Measurements from ENCODE around the gene SNED1. TPM values are rescaled to one million over a fixed set of nuclear protein-coding genes. Genes with fewer than 3 reads are reported as not detected.
A peak's percentile ranks its signal among the peaks of the same experiment; 100 is the strongest.
"Not testable (repeated sequence)": the region's sequence is repeated elsewhere in the genome, so short reads cannot be mapped to it uniquely, and the experiment has no call there.

Gene SNED1
- total and polyA plus RNA-seq, 2 donors, result 11.5 to 17.1 TPM

DNA sequence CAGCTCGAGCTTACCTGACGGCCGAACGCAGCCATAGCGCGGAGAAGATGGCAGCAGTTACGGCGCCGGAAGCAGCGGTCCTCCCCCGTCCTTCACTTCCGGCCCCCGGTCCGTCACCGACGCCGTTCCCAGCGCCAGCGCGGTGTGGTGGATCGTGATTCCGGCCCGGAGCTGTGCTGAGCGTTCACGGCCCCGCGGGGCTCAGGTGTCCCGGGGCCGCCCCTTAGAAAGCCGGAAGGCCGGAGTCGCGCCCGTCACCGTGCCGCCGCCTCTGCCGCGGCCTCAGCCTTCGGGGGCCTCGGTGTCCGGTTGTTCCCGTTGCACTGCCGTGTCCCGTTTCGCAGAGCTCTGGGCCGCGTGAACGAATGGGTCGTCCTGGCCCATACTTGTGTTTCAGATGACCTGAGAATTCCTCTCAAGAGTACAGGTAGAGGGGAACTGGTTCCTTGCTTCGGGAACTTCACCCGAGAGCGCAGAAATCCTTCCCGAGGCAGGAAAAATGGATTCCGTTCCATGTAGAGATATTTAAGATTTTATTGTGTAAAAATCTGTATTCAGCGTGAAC is 103.9 kb downstream of the SNED1 start, which contains the start of gene MTERF4:
Gene MTERF4 (minus strand): TSS at position 49 of the 565 bp plus-strand sequence. CDS start 14 bp downstream, at position 35.
- peak; percentile 62 for DNase-seq (ENCODE audit: extremely low spot score)
- Histone ChIP-seq H3K27ac (ENCODE audit: low read depth) (peak within 1 kb of the TSS; percentile 86), H3K4me3 (ENCODE audit: low read depth, low read length) (peak within 1 kb of the TSS; percentile 93), H3K36me3 (ENCODE audit: insufficient read depth) (no peaks in the 10 kb centered on the region), H3K4me1 (ENCODE audit: insufficient read depth) (no peaks in the 10 kb centered on the region)
- under 1% methylated on average over 56 of the region's 56 CpGs for WGBS

DNA sequence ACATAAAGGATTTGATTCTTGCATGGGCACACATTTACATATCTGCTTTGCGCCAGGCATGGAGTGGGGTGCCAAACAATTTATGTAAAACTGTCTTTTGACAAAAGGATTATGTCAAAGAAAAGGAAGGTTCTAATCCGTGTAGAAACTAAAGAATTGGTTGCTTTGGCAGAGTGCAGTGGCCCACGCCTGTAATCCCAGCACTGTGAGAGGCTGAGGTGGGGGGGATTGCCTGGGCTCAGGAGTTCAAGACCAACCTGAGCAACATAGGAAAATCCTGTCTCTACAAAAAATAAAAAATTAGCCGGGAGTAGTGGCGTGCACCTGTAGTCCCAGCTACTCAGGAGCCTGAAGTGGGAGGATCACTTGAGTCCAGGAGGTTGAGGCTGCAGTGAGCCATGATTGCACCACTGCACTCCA is 104.8 kb downstream of the SNED1 start:
- DNase-seq (ENCODE audit: extremely low spot score), result no peak
- no peaks in the 10 kb centered on the region for H3K4me1 ChIP-seq (ENCODE audit: insufficient read depth)
- no peak overlapping the region for H3K27ac ChIP-seq (ENCODE audit: low read depth)

DNA sequence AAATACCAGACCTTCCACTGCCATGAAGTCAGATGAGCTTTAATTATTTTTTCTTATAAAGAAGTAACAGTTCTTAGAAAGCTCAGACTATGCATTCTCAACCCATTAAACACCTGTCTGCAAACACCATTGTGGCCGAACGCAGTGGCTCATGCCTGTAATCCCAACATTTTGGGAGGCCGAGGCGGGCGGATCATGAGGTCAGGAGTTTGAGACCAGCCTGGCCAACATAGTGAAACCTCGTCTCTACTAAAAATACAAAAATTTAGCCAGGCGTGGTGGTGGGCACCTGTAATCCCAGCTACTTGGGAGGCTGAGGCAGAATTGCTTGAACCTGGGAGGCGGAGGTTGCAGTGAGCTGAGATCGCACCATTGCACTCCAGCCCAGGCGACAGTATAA is 106.2 kb downstream of the SNED1 start:
- not testable (repeated sequence) for H3K27ac ChIP-seq (ENCODE audit: low read depth); H3K4me3 ChIP-seq (ENCODE audit: low read depth, low read length); H3K36me3 ChIP-seq (ENCODE audit: insufficient read depth); DNase-seq (ENCODE audit: extremely low spot score); H3K4me1 ChIP-seq (ENCODE audit: insufficient read depth)
- 97% methylated on average over 10 of the region's 10 CpGs for WGBS

More for the DNA sequence above, 104.8 kb downstream of the SNED1 start:
- WGBS, result 42% methylated on average over 5 of the region's 5 CpGs
- Histone ChIP-seq H3K4me3 (ENCODE audit: low read depth, low read length) (no peak overlapping the region), H3K36me3 (ENCODE audit: insufficient read depth) (no peaks in the 10 kb centered on the region)

DNA sequence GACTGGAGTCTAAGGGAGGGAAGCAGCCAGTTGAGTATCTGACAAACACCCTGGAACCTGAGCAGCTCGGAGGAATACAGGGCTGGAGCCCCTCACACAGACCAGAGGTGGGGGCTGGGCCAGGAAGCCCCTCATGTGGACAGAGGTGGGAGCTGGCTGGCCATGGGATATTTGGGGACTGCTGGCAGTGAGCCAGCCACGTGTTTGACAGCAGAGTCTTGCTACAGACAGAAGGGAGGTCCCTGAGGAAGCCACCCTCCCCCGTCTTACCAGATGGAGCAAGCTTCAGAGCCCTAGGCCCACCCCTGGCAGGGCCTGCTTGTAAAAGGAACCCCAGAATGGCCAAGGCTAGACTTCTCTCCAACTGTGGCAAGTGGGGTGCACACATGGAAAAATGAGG is 107.2 kb downstream of the SNED1 start:
- no peak for DNase-seq (ENCODE audit: extremely low spot score)
- Histone ChIP-seq H3K36me3 (ENCODE audit: insufficient read depth) (no peaks in the 10 kb centered on the region), H3K4me3 (ENCODE audit: low read depth, low read length) (no peak overlapping the region), H3K4me1 (ENCODE audit: insufficient read depth) (no peaks in the 10 kb centered on the region), H3K27ac (ENCODE audit: low read depth) (no peak overlapping the region)
- 55% methylated on average over 3 of the region's 3 CpGs for WGBS

DNA sequence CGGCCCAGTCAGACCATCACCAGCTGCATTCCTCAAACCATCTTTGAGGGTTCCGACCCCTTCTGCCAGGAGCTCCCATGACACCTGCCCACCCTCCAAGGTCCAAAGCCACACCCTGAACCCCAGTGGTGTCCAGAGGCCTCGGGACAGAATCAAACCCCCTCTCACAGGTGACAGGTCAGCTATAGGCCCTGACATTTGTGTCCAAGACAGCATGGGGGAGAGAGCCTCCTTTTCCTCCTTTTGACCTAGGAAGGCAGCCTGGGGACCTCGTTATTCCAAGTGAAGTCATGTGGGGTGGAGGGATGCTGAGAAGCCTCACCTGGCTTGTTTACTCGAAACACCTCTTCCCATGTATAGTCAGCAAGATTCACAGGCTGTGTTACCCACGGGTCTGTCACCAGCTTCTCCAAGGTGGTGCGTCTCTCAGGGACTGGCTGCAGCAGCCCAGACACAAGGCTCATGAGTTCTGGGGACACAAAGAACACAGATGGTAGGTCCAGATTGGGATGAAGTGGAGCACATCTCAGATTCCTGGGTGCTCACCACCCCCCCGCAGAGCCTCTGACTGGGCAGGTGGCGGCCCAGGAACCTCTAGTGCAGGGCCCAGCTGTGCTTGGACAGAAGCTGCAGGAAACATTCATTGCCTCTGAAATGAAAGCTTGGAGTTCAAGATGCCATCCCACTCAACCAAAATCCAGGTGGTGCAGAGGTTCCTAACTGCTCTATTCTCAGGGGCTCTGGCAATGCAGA is 108.8 kb downstream of the SNED1 start:
- no peak overlapping the region for H3K4me3 ChIP-seq (ENCODE audit: low read depth, low read length)
- DNase-seq (ENCODE audit: extremely low spot score), result no peak
- no peaks in the 10 kb centered on the region for H3K36me3 ChIP-seq (ENCODE audit: insufficient read depth)
- WGBS, result 94% methylated on average over 9 of the region's 9 CpGs
- H3K4me1 ChIP-seq (ENCODE audit: insufficient read depth), result no peaks in the 10 kb centered on the region
- H3K27ac ChIP-seq (ENCODE audit: low read depth), result no peak overlapping the region

DNA sequence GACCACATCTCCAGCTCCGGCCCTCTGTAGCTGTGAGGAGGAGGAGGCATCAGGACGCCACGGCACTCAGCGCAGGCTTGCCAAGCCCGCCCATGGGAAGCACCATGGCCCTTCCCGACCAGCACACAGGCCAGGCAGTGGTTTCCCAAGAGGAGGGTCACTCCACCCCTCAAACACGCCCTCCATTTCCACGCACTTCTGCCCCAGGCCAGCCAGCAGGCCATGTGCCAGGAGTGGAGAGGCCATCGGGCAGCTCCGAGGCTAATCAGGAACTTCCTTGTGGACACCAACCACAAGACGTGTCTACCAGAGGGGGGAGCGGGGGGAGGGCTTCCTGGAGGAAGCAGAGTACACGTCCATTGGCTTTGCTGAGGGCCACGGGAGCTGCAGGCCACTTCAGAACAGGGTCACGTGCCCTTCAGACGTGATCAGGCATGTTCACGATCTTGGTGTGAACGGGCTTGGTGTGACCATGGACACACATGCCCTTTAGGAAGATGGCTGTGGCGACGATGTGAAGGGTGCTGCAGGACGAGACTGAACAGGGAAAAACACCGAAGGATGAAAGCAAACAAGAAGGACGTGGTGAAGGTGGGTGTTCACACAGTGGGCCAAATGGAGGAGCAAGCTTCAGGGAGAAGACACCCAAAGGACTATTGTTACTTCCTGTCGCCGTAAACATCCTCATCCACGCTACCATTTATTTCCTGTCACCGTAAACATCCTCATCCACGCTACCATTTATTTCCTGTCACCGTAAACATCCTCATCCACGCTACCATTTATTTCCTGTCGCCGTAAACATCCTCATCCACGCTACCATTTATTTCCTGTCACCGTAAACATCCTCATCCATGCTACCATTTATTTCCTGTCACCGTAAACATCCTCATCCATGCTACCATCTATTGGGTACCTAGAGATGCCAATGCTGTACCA is 110.1 kb downstream of the SNED1 start:
- WGBS, result 83% methylated on average over 35 of the region's 35 CpGs
- Histone ChIP-seq H3K4me1 (ENCODE audit: insufficient read depth) (no peaks in the 10 kb centered on the region), H3K4me3 (ENCODE audit: low read depth, low read length) (no peak overlapping the region), H3K36me3 (ENCODE audit: insufficient read depth) (no peaks in the 10 kb centered on the region), H3K27ac (ENCODE audit: low read depth) (no peak overlapping the region)
- no peak for DNase-seq (ENCODE audit: extremely low spot score)

DNA sequence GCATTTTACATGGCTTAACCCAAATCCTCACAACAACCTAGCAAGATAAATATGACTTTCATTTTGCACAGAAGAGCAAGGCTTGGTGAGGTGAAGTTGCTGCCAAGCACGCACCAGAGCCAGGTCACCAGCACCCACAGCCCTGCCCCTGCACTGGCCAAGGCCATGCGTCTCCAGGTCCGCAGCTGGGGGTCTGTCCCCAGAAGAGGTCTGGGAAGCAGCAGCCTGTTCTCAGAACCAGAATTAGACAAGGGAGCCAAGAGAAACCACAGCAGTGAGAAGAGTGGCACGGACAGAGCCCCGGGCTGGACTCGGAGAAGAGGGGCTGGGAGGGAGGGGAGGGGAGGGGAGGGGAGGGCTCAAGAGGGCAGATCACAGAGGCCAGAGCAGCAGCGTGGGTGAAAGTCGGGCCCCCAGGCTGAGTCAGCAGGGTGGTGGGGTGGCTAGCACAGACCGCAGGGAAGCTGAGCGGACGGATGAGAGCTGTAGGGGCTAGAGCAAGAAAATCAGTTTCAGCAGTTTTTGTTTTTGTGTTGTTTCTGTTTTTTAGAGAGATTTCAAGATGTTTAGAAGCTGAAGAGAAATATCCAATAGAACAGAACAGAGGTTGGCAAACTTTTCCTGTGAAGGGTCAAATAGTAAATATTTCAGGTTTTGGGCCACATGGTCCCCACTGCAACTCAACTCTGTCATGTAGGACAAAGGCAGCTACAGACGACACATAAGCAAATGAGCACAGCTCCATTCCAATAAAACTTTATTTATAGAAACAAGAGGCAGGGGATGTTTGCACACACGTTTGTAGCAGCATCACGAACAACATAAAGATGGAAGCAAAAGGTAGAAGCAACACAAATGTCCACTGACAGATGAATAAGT is 111.0 kb downstream of the SNED1 start:
- no peak overlapping the region for H3K27ac ChIP-seq (ENCODE audit: low read depth)
- no peak overlapping the region for H3K4me3 ChIP-seq (ENCODE audit: low read depth, low read length)
- no peaks in the 10 kb centered on the region for H3K4me1 ChIP-seq (ENCODE audit: insufficient read depth)
- 76% methylated on average over 14 of the region's 14 CpGs for WGBS
- no peak for DNase-seq (ENCODE audit: extremely low spot score)
- H3K36me3 ChIP-seq (ENCODE audit: insufficient read depth), result no peaks in the 10 kb centered on the region

DNA sequence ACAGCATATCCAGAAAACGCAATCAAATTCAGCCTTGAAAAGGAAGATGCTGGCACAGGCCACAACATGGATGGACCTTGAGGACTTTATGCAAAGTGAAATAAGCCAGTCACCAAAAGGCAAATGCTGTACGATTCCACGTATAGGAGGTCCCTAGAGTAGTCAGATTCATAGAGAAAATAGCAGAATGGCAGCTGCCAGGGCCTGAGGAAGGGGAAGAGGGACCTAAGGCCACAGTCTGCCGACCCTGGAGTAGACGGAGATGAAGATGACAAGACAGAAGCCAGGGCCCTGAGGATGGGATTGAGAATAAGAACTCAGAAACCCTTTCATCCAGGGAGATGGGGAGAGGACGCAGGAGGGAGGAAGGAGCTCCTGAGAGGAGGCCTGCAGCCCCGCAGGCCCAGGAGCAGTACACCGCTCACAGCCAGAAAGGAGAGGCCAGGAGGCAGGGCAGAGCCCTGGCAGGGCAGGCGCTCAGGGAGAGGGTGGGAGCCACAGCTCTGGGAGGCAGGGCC is 111.7 kb downstream of the SNED1 start:
- no peaks in the 10 kb centered on the region for H3K36me3 ChIP-seq (ENCODE audit: insufficient read depth)
- no peak for DNase-seq (ENCODE audit: extremely low spot score)
- no peaks in the 10 kb centered on the region for H3K4me1 ChIP-seq (ENCODE audit: insufficient read depth)
- H3K4me3 ChIP-seq (ENCODE audit: low read depth, low read length), result no peak overlapping the region
- H3K27ac ChIP-seq (ENCODE audit: low read depth), result no peak overlapping the region
- 91% methylated on average over 9 of the region's 9 CpGs for WGBS

DNA sequence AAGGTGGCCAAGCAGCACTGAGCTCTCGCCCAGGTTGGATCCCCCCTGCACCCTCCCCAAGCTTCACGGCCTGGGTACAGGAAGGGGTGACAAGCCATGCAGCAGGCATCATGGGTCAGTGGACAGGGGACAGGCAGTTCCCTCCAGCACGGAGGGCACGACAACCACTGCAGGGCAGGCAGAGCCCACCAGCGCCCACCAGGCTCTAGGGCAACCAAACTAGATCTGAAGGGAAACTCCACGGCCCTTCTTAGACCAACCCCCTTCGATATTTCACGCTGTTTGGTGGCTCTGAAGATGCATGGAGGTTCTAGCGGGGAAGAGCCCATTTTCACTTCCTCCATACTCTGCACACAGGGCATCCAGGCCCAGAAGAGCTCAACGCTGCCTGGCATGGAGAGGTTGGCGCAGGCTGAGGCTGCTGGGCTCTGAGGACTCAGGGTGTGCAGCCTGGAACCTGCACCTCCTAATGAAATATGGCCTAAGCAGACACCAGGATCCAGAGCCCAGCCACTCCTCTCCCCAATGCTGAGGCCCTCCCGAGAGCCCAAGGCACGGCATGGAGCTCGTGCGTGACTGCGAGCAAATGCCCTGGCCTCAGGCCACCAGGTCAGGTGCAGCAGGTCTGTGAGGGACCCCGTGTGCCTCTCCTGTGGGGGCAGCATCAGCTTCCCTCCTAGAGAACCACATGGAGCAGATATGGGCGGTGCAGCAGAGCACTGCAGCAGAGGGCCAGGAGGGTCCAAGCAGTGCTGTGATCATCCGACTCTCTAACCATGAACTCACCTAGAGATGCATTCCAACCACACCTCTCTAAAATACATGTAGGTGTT is 112.4 kb downstream of the SNED1 start:
- H3K4me1 ChIP-seq (ENCODE audit: insufficient read depth), result no peaks in the 10 kb centered on the region
- no peaks in the 10 kb centered on the region for H3K36me3 ChIP-seq (ENCODE audit: insufficient read depth)
- no peak for DNase-seq (ENCODE audit: extremely low spot score)
- WGBS, result 91% methylated on average over 19 of the region's 19 CpGs
- H3K4me3 ChIP-seq (ENCODE audit: low read depth, low read length), result no peak overlapping the region
- no peak overlapping the region for H3K27ac ChIP-seq (ENCODE audit: low read depth)

DNA sequence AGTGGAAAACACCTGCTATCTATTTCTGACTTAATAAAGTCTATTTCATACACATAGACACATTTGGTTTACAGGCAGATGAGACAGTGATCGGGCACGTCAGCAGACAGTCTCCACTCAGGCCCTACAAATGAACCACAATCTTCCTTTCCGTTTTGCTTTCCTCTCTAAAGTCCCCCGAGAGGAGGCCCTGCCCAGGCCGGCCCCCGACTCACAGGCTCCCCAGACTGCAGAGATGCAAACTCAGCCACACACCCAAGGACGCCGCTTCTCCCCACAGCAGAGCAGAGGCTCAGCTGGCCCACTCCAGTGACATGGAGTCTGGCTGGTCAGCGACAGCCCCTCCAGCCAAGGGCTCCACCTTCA is 113.0 kb downstream of the SNED1 start:
- no peak overlapping the region for H3K4me3 ChIP-seq (ENCODE audit: low read depth, low read length)
- H3K36me3 ChIP-seq (ENCODE audit: insufficient read depth), result no peaks in the 10 kb centered on the region
- WGBS, result 90% methylated on average over 9 of the region's 9 CpGs
- no peak for DNase-seq (ENCODE audit: extremely low spot score)
- H3K27ac ChIP-seq (ENCODE audit: low read depth), result no peak overlapping the region
- no peaks in the 10 kb centered on the region for H3K4me1 ChIP-seq (ENCODE audit: insufficient read depth)

DNA sequence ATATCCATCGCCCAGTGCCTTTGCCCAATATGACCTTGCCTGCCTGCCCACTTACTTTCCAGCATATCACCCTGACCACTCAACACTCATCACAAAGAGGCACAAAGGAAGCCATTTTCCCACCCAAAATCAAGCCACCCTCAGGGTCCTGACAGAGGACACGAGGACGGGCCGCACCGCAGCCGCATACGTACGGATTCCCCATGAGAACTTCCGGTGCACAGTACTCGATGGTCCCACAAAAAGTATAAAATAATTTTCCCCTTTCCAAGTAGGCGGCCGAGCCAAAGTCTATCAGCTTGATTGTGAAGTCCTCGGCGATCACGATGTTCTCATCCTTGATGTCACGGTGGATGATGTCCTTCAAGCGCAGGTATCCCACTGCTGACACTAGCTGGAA is 113.6 kb downstream of the SNED1 start:
- Histone ChIP-seq H3K27ac (ENCODE audit: low read depth) (no peak overlapping the region), H3K4me3 (ENCODE audit: low read depth, low read length) (no peak overlapping the region), H3K36me3 (ENCODE audit: insufficient read depth) (no peaks in the 10 kb centered on the region), H3K4me1 (ENCODE audit: insufficient read depth) (no peaks in the 10 kb centered on the region)
- 96% methylated on average over 17 of the region's 17 CpGs for WGBS
- DNase-seq (ENCODE audit: extremely low spot score), result no peak

DNA sequence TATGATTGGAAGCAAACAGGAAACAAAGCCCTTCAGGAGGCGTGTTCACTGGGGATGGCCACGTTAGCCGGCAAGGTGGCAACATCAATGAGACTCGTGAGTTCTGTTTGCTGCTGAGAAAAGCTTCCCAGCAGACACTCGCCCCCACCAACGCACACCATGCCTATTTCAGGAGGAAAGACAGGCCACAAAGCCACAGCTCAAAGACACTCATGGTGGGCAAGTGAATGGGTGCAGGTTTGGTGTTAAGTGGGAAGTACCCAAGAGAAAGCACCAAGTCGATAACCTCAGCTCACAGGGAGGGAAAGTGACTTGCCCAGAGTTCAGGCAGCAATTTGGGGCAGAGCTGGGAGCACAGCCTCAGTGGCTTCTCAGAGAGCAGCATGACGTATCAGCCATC is 114.2 kb downstream of the SNED1 start:
- Histone ChIP-seq H3K4me1 (ENCODE audit: insufficient read depth) (no peaks in the 10 kb centered on the region), H3K27ac (ENCODE audit: low read depth) (no peak overlapping the region), H3K4me3 (ENCODE audit: low read depth, low read length) (no peak overlapping the region), H3K36me3 (ENCODE audit: insufficient read depth) (no peaks in the 10 kb centered on the region)
- no peak for DNase-seq (ENCODE audit: extremely low spot score)
- WGBS, result 84% methylated on average over 8 of the region's 8 CpGs
